ENCODE measurements around the gene FCRL5.

DNA sequence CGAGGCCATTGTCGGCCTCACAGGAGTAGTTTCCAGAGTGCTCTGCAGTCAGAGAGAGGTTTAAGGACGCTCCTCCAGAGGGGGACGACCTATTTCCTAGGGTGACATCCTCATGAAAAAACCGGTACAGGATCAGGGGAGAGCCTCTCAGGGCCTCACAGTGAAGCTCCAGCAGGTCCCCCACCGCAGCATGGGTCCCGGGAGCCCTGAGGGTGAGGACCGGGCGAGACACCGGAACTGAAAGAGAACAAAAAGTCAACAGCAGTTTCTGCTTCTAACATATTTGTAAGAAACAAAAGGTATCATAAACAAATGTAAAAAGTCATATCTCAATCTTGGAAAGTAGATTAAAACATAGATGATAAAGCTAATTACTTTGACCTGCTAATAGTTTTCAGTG lies 31.3 kb downstream of the FCRL5 start:
- TF ChIP-seq, protein P1, sequence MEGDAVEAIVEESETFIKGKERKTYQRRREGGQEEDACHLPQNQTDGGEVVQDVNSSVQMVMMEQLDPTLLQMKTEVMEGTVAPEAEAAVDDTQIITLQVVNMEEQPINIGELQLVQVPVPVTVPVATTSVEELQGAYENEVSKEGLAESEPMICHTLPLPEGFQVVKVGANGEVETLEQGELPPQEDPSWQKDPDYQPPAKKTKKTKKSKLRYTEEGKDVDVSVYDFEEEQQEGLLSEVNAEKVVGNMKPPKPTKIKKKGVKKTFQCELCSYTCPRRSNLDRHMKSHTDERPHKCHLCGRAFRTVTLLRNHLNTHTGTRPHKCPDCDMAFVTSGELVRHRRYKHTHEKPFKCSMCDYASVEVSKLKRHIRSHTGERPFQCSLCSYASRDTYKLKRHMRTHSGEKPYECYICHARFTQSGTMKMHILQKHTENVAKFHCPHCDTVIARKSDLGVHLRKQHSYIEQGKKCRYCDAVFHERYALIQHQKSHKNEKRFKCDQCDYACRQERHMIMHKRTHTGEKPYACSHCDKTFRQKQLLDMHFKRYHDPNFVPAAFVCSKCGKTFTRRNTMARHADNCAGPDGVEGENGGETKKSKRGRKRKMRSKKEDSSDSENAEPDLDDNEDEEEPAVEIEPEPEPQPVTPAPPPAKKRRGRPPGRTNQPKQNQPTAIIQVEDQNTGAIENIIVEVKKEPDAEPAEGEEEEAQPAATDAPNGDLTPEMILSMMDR (conservative IDR thresholded peaks at IDR 0.05; ENCODE audit: low read length) = no peak
- no peak for TF ChIP-seq EZH2phosphoT487 (IDR thresholded peaks at IDR 0.05; ENCODE audit: borderline replicate concordance, low read depth, low read length)

Measured in OCI-LY7 (cell line).